NCI-H187 treated with DMSO at 0.1 percent for 48 hours (cell line): ENCODE data around the gene CIB4.

Experiments
- DNase-seq: peaks from one replicate; lab custom pipeline; 2025; lab: John Stamatoyannopoulos, UW

Gene CIB4

DNA sequence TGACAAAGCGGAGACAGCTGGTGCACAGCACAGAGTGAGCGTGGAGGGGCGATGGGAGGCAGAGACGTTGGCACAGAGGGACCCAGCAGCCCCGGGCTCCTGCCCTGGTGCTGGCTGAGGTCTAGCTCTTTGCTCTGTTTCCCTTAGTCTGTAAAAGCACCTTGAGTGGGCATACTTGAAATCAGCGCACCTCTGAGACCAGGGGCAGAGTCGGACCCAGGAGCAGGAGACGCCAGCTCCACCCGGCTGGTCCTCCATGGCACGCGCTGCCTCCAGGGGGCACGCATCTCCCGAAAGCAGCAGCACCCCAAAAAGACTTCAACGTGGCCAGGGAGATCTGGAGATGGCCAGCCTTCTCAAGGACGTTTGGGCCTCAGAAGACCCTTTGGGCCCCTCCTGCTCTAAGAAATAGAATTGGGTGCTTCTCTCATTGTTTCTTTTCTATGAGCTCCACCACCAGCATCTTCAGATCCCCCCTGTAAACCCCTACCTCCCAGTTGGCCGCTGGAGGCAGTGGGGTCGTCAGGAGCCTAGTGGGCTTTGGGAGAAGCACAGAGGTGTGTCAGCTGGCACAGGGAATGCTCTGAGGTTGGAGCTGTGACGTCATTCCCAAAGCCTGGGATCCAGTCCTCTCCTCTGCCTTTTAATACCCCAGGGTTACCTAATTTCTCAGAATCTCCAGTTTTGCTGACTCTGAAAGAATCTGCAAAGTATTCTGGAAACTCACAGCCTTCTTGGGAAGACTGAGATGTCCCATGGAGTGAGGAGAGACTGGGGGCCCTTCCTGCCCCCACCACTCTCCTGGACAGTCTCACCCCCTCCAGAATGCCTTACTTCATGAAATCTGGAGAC, 58.9 kb downstream of the CIB4 start:
- DNase-seq: no peak

DNA sequence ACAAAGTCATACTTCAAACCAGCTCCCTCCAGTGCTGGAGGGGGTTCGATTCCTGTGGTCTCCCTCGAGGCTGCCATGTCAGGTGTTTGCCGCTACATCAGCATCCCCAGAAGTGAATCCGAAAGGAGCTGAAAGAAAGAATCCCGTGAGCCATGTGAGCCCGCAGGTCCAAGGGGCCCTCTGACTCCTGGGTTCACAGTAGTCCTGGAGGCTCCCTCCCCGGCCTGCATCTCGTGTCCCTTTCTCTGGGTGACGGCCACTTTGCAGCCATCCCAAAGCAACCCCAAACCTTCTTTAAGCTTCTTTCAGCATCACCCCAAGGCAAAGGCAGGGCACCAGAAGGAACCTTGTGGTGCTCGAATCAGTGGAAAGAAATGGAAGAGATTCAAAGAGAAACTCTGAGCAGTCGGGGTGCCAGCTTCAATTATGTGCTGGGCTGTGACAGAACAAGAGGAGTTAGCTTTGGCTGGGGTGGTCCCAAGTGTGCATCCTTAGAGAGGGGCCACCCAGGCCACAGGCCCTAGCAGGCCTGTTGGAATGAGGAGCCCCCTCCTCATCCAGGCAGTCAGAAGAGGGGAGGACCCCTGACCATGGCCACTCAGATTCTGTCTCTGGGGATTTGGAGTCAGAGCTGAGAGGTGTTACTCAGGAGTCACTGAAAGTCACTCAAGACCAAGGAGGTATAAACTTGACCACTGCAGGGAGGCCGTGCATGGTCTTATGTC, 59.7 kb downstream of the CIB4 start:
- DNase-seq: no peak

DNA sequence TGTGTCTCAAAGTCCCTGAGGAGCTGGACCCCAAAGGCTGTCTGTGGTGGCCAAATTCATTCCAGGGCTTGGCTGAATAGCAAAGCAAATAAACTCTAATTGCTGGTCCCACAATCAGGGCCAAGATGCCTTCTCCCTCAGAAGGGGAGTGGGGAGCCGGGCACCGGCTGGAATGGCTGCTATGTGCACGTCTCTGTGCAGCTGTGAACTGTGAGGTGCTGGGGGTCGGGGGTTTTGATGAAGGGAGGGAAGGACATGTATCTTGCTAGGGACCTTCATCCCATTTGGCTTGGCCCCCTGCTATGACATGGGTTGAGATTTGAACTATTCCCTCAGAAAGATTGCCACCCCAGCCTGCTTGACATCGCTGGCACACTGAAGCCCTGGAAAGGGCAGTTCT, 60.4 kb downstream of the CIB4 start:
- no peak for DNase-seq

DNA sequence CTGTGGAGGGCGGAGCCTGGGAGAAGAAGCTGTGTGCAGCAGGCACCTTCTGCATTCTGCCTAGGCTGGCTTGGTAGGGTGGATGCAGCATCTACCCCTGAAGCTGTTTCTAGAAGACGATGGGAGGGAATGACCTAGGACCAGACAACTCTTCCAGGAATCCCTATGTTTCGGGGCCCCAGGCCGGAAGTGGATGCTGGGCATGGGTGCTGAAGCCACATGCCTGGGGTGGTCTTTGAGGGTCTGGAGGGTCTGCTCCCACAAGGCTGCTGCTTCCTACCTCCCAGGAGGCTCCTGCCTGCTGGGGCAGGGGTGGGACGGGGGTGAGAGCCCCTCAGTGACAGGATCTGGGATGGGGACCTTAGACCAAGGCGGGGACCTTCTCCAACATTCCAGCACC, 61.0 kb downstream of the CIB4 start:
- DNase-seq: no peak

DNA sequence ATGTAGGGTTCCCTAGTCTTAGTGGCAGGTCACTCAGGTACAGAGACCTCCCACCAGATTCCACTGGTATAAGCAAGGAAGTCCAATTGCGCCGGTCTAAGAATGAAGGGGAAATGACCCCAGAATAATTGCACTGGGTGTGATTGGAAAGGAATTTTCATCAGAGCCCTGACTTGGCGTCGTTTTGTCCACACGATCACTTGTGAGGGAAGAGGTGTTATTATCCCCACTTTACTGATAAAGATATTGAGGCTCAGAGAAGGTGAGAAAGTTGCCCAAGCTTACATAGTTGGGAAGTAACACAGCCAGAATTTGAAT, 61.5 kb downstream of the CIB4 start:
- DNase-seq: no peak

DNA sequence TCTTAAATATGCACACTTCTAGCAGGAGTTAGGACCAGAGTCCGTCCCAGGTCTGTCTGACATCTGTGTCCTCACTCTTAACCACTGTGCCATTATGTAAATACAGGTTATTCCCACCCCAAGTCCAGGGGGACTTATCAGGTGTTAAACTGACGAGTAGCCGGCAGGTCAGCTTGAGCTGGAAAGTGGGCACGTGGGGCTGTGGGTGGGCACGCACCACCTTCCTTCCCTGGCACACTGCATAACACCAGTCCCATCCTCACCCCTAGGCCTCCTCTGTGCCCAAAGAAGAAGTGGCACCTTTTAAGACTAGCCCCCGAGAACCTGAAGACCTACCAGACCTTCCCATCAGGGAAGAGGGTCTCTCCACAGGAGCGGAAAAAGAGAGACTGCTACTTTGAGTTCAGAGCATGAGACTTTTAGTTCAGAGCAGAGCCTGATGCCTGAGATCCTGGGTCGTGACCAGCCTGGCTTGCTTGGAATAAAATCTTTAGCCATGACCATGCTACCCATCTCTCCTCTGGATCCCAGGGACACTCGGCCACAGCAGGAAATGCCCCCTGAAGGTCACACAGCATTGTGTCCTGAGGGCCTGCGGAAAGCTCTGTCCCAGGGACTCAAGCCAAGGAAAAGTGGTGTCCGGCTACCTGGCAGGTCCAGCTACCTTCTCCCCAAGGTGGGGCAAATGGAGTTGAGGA, 62.0 kb downstream of the CIB4 start:
- DNase-seq: no peak

DNA sequence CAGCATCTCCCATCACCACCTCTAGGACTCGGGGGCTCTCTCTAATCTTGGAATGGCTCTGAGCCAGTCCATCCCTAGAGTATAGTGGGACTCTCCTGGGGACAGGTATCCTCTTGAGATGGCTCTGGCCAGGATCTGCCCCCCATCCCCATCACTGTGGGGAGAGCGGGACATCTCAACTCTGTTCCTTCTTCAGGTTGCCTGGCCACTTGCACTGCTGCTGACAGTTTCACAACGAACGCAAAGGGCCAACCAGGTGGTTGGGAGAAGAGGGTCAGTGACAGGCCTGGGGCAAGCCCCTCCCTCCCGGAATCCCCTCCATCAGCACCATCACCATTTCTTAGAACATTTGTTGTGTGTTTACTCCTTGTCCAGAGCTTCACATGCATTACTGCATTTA, 62.6 kb downstream of the CIB4 start:
- no peak for DNase-seq

DNA sequence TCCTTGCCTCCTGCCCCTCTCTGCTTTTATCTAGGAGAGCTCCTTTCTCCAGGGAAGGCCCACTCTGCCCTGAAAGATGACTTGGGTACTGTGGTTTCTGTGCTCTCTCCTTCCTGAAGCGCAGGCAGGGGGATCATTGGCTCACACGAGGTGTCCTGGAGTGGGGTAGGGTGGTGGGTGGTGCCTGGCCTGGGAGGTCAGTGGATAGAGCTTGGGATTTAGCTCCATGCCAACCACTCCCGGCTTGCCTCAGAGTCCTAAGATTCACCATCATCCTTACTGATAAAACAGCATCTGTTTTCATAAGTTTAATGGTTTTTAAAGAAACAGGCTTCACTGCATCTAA, 63.1 kb downstream of the CIB4 start:
- no peak for DNase-seq

DNA sequence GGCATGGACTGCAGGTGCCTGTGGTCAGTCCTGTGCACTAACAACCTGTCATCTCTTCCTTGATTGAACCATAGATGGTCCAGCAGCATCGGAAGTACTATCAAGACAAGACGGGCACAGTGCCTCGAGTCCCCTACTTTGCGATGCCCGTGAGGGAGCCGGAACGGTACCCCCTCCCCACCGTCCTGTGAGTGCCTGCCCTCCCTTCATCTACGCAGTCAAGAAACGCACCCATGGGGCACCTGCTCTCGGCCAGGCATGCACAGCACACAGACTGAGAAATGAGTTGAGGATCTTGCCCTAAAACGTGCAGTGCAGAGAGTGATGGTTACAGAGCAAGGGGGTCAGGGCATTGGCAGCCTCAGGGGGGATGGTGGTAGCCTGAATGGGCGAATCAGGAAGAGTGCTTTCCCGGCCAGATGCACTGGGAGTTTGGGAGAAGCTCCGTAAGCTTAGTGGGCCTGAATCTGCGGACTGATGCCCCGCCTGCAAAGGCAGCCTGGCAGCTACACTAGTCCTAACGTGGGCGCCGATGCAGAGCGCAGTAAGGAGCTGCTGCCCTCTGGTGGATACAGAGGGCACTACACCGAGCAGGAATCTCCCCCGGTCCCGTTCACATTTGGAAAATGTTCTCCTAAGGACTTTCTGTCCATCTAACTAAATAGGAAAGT, 63.6 kb downstream of the CIB4 start:
- DNase-seq: no peak

DNA sequence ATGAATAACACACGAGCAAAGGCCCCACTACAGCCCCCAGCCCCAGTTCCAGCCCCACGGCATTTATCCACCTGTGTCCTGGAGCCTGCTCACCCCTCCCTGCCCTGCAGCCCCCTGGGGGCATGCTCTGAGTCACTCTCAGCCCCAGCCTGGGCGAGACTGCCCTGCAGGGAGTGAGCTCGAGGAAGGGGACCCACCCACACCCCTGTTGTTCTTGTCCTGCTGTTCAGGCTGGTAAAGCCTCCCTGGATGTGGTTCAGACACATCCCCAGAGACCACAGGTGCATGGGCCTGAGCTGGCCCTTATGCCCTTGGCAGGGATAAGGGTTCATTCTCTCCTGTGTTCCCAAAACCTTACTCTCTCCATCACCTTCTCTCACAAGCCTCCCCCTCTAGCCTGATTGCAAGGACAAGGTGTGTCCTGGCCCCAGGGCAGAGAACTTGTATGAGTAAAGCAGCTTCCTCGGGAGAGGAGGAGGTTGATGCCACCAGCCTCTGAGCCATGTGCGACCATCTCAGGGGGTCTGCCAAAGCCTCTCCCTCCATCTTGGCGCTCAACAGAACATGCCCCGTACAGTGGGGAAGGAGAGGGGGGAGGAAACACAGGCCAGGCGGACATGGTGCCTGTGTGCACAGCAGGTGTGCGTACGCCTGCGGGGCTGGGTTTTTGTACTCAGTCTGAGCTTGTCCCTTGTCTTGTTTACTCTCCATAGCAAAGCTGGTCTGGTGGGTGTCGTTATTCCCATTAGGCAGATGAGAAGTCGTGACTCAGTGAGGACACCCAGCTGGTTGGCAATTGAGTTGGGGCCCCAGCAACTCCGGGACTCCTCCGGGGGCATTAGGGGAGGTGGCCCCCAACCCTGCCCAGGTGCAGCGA, 64.4 kb downstream of the CIB4 start:
- DNase-seq: no peak

DNA sequence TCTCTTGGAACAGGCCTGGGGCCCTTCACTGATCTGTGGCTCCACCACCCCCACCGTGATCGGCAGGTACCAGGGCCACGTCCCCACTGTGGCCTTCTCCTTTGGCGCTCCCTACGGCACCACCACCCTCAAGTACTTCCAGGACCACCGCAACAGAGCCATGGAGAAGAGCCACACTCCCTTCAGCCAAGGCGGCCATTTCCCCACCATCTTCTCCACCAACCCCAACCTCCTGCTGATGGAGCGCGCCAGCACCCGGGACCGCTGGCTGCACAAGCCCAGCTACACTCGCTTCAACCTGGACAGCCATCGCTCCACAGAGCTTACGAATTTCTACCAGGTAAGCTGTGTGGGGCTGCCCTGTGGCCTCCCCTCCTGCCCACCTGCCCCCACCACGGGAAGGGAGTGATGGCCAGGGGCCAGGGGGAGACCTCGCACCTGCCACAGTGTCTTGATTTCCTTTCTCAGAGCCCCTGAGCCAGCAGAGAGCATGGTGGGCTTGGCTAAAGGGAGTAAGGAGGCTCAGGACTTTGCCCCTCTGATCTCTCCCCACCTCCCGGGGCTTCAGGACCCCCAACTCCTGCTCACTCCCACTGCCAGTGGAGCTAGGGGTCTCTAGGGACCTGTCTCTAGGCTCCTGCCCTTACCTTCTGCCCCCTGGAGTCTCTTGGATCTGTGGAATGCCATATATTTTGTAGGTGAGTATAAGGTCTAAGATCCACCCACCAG, 65.2 kb downstream of the CIB4 start:
- DNase-seq: no peak

DNA sequence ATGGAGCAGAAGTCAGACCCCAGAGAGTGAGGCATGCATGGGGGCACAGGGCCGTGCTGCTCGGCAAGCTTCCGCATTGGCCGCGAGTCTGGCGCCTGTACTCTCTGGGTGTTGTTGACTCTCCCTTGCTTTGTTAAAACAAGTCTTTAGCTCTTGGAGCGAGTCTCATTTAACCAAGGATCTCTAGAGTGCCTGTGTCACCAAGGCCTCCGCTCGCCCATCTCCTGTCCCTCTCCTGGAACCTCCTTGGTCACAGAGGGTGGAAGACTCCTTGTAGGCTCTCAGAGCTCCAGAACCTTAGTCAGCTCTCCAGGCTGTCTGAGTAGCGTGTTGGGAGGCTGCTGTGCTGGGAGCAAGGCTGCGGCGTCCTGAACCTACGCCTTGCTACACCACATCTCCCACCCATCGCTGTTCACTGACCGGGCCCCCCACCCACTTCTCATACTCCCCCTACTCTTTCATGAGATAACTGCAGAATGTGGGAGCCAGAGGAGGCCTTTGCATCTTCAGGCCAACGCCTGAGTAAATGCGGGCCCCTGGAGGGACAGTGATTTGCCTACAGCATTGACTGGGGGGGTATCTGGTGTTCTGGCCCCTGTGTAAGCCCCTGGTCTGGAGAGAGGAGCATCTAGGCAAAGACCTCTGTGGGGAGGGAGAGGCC, 66.1 kb downstream of the CIB4 start:
- DNase-seq: no peak

DNA sequence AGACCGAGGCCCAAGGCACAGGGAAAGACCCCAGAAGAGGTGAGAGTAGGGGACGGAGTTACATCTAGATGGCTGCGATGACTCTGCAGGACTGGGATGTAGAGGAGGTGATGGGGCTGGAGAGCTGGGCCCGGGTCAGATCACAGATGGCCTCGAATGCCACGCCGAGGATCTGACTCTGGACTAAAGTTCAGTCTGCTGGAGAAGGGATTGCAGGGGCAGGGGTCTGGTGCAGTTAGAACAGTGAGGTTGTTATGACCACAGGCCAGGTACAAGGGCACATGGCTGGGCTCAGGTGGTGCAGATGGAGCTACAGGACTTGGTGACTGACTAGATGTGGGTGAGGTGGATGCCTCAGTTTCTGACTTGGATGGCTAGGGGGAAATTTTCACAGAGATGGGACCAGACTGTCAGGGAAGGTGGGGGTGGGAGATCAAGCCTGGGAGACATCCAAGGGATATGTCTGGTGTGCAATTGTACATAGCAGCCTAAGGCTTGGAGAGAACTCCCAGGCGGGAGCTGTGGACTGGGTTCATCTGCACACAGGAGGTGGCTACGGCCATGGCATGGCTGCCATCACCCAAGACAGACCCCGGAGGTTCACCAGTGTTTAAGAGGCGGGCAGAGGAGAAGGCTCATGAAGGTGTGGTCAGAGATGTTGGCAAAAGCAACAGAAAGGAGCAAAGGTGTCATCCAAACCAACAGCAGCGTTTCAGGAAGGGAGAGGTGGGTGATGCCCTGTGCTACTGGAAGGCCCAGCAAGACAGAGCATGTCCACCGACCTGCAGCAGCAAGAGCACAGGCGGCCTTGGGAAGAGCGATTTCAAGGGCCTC, 66.9 kb downstream of the CIB4 start:
- no peak for DNase-seq

DNA sequence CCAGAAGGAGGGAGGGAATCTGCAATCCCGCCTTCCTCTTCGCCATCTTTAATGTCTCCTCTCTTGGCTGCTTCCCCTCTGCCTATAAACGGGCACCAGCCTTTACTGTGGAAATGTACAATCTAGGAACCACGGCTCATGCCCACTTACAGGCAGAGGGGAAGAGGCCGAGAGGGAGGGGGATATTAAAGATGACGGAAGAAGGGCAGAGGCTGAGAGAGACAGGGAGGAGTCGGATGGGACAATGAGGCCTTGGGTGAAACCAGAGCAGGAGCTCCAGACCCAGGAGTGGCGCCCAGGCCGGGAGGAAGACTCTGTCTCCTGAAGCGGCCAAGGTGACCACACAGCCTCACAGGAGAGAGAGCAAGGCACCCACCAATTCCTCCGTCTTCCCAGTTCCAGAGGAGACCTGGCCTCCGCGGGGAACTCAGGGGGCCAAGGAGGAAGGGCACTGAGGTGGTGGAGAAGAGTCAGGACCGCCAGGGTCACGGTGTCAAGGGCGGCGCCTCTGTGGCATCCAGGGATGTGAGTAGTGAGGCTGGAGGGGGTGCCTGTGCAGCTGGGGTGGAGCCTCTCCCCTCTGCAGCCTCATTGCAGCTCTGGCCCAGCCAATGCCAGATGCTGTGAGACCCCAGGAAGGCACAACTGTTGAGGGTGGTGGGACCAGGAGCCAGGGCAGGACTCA, 67.8 kb downstream of the CIB4 start:
- no peak for DNase-seq

DNA sequence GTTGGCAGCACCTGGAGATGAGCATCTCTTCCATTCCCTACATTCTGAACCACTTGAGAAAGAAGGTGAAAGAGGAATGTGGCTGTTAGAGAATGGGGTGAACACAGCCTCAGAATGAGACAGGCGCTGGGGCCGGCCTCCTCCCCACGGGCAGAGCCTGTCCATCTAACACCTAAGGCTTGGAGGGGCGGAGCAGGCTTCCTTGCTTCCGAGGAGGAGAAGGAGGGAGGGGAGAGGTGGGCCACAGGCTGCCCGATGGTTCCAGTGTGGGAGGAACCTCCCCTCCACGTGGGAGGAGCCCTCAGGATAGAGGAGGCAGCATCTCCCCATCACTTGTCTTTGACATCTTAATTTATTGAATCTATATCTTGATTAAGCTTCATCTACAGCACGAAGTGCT, 68.6 kb downstream of the CIB4 start:
- no peak for DNase-seq

DNA sequence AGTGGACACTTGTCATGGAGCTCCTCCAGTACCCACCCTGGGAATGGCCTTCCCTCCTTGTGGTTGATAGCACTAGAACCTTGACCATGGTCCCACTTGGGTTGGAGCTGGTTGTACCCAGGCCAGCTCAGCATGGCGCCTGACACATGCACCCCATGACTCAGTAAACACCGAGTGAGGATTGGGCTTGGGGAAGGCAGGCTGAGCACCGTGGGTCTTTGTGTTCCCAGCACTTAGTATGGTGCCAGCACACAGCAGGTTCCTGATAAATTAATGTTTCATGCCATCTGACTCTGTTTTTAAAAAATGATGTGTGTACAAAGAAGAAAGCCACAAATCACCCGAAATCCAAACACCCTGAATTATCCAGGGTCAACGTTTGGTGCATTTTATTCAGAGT, 69.8 kb downstream of the CIB4 start:
- DNase-seq: no peak

DNA sequence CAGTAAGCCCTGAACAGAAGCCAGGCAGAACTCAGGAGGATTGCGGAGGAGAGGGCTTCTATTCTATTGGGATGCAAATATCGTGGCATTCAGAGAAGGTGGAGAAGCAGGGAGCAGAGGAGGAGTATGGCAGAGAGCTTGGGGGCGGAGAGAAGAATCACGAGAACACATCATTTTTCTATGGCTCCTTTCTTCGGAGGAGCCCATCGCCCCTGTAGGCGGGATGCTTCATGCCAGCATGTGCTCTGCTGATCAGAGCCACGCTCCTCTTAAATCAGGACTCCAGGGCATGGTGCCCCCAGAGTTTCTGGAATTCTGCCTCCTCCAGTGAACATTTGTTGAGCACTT, 71.1 kb downstream of the CIB4 start:
- no peak for DNase-seq

DNA sequence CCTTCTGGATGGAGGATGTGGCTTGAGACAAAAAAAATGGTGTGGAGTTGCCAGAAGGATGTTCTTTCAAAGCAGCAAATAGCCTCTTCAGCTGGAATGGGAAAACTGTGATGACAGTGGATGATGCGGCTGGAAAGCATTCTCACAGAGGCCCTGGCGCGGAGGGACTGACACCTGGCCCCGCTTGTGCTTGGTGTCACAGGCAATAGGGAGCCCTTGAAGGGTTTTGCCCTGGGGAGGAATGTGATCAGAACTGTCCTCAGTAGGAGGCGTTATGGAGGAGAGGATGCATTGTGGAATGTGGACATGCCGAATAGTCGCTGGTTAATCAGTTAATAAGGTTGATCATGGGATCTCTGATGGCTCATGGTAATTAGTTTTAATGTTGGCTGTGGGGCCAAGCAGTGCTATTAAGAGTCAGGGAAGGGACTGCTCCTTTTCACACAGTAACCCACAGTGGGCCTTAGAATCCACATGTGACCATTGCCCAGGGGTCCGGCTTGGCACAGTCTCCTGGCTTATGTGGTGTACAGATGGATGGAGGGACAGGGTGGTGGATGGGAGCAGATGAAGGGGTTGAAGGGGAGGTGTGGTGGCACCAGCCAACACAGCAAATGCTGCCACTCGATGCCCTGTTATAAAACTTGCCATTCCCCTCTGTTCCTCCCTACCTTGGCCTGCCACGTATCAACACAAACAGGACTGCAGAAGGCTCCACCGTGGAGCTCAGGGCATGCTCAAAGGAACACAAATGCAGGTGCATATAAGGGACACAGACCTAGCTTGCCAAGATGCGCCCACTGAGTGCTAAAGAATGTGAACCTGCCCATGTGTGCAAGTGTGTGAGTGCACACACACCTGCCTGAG, 71.7 kb downstream of the CIB4 start:
- no peak for DNase-seq
